GM18526 (cell line): ENCODE data around the gene PDZRN3.

Experiments used
- POLR2A ChIP-seq: IDR thresholded peaks from 3 replicates; pipeline ENCODE4 v1.6.1; 2011; ENCODE audit not compliant: insufficient read length; ENCODE audit errors: extremely low read depth

Gene PDZRN3

DNA sequence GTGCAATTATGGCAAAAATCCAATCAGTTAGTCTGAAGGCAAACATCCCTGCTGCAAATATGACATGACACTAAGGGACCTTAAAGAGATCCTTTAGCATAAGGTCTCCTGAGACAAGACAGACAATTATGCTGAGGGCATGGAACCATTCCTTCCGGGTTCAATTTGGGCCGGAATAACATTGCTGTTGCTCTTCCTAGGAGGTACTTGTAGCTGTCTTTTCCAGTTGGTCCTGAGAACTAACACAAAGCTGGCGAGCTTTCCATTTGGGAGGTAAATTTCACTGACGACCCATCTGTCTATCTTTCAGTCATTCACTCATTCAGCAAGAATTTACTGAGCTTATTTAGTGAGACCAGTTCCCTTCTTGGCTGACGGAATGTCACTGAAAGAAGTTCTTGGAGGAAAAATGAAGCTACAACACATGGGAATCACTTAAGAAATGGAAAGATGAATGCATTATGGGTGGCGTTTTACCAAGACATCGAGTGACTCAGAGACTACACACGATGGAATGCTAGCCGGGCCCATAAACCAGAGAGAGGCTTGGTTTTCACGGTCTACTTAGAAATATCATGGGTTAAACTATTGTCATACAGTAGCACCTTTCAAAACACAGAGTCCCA lies 215.5 kb downstream of the PDZRN3 start:
- no peak for TF ChIP-seq POLR2A

DNA sequence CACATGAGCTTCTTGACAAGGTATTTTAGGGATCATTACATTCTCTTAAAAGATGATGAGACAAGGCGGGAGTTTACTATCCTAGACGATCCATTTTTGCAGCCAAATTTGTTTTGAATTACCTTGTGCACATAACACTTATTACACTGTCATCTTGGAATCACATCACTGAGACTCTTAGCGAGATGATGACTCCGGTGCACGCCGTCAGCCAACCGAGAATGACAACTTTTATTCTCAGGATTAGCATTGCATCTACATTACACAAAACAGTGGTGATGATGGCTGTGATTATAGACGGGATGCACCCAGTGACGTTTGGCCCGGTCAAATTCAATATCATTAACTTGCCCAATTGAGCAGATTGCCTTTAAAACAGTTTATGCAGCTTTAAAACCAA lies 216.1 kb downstream of the PDZRN3 start:
- TF ChIP-seq POLR2A = no peak

DNA sequence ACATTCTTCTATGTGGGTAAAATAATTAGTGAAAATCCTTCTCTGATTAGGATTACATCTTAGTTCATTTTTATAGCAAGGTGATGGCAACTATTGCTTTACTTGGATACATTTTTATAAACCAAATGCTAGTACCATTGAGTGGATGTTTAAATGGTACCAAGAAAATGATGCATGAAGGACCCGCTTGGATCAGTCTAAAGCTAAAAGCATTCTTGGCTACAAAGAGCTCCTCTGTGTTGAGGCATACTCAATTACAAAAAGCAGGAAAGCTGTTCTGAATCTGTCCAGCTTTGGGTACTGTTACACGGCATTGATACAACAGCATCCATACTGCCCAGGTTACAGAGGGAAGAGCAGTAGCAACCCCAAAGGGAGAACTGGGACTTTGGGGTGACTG lies 217.2 kb downstream of the PDZRN3 start:
- no peak for TF ChIP-seq POLR2A

DNA sequence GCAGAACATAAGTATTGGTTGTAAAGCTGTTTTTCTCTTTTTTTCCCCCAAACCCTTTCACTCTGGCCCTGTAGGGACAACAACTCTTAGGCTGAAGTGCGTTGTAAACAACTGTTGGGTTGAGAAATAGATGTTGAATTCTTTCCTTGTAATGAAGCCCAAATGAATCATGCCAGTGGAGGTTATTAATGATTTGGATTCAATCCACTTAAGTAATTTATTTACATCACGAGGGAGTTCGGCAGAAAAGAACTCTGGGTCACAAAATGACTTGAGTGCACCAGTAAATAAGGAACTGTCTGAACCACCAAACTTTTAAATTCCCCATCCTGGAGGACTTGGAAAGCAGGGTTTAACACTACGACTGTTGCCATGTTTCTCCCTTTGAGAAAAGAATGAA lies 218.9 kb downstream of the PDZRN3 start:
- TF ChIP-seq POLR2A = no peak

DNA sequence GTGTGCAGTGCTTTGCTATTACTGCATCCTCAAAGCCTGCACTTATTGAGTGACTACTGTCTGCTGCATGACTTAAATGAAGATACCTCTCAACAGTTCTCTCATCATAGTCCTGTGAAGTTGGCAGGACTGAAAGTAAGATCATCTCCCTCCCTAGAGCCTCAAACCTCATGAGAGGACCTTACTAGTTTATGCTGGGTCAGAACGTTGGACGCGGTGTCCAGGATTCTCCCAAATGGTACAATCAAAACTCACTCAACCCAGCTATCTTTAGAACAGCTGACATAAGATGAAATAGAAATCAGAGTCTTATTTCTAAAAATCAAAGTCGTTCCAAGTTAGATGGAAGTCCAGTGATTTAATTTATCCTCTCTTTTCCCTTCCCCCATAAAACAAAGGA lies 219.7 kb downstream of the PDZRN3 start:
- TF ChIP-seq POLR2A = no peak

DNA sequence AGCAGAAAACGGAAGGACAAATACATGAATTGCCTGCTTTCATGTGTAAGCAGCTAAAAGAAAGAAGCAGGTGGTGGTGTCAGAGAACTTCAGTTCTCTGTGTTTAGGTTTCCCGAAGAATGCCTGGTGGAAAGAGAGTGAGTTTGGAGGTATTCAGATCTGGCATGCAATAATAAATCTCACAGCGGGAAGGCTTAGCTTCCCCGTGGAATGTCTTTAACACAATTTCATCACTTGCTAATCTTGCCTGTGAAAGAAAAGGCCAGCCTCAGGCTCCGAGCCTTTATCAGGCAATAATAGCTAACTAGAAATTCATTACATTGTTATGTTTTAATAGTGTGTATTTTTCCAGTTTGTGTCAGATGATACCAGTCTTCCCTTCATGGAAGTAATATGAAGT lies 220.3 kb downstream of the PDZRN3 start:
- no peak for TF ChIP-seq POLR2A

DNA sequence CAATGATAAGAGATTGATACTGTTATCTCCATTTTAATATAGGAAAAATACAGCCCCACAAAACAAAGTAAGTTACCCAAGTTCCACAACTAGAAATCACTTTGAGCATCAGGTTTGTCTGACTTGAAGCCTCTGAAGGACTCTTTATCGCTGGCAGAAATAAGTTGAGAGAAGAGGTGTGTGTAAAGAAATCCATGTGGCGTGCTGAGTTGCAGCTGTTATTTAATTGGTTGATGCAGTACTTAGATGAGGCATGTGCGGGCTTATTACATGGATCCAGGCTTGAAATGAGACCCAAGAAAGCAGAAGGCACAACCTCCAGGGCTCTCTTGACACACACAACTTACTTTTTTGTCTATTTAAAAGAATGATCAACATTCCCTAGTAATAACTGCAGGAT lies 221.3 kb downstream of the PDZRN3 start:
- no peak for TF ChIP-seq POLR2A

DNA sequence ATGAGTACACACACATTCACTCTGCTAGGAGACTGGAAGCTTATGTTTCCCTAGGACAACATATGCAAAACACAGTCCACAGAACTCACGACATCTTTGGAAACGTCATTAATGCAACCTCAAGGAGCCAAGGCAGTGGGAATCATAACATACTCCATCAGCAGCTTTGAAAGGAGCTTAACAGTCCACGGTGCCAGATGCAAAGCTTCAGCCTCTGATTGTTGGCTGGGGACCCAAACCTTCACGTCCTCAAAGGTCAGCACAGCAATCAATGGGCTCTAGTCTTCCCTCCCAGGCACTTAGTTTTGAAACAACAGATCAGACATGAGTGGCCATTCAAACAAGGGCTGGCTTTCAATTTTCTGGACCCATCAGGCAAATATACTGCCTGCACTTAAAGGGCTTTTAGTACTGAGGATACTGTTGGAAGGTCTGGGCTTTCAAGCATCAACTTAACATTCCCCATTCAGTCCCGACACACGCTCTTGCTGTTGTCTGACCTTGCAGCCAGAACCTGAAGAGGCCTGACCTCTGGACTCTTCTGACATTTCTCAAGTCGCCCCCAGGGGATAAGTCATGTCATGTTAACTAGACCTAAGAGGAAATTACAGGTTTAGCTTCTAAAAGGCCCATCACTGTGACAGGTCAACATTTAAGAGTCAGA lies 223.0 kb downstream of the PDZRN3 start:
- no peak for TF ChIP-seq POLR2A

DNA sequence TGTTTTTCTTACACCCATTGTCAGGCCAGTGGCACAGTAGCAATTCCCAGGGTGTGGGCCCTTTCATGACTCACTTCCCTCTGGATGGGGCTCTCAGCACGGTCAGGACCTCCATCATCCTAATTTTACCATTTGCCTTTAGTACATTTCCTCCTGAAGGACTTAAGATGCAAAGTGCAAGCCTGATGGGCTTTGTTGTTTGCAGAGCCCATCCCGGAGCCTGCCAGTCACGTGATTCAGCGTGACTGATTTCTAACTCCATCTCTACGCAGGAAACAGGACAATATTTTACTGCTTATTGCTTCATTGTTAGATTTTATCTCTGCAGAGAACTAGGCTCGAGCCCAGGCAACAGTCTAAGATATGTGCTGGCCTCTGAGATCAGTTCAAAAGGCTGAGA lies 223.7 kb downstream of the PDZRN3 start:
- no peak for TF ChIP-seq POLR2A

DNA sequence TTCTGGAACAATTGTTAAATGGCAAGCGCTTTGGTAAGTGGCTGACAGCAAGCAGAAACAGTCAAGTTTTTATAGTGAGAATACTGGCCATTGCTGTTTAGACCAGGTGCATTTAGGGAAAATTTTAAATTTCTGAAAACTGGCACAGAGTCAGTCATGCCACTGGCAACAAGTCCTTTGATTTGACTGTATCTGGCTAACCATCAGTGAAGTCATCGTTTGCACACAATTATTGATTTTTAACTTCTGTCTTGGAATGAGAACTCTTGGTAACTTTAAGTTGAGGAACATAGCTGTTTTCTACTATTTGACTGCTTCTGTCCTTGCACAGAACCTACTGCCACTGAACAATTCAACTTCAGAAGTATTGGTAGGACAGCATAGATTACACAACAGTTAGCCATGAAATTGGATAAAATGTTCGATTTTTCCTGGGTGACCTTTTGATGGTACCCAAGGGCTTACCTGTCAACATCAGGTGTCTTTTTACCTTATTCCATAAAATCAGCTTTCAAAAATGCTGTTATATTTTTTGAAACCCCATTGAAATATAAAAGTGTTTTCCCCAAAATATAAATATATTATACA lies 225.0 kb downstream of the PDZRN3 start:
- TF ChIP-seq POLR2A = no peak

DNA sequence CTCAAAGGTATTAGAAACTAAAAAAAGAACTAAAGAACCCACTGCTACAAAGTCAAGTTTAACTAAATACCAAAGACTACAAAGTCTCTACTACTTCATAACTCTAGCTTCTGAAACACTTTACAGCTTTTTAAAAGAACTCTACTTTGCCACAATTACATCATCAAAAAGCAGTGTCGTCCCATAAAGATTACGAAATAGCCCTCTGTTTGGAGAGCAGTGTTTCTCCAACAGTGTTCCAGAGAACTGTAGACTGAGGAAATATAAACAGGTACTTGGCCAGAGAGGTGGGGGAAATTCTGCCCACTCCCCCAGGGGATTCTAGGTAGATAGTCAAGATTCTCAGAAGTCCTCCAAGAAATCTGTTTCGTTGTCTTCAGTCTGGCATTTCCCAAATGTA lies 225.6 kb downstream of the PDZRN3 start:
- TF ChIP-seq POLR2A = no peak

DNA sequence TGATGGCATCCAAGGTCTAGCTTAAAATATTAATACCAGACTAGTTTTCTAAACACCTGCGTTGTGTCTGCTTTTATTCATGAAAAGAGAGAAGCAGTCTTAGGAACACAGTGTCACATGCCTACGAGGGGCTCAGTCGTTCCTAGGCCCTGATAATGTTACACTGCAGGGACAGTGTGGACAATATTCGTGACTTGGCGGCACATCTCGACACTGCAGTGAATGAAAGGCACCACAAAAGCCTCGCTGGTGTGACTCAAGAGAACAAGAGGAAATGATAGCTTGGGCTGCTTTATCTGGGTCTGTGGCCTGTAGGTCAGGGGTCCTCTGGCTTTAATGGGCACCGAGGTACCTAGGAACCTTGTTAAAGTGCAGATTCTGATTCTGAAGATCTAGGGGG lies 226.7 kb downstream of the PDZRN3 start:
- no peak for TF ChIP-seq POLR2A

DNA sequence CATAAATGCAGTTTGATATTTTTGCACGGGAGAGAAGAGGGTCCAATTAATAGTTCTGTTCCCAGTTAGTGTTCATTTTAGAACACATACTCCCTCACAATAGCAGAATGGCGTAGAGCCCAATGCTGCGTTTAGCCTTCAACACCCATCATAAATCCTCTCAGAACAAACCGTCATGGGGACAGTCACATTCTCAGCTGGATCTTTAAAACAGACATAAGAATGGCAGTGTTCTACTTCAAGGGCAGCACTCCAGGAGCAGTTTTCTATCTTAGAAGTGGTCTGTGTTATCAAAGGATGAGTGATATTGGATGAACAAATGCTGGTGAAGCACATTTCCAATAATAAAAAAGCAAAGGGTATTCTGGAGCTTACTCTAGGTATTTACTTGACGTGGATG lies 230.5 kb downstream of the PDZRN3 start:
- no peak for TF ChIP-seq POLR2A

DNA sequence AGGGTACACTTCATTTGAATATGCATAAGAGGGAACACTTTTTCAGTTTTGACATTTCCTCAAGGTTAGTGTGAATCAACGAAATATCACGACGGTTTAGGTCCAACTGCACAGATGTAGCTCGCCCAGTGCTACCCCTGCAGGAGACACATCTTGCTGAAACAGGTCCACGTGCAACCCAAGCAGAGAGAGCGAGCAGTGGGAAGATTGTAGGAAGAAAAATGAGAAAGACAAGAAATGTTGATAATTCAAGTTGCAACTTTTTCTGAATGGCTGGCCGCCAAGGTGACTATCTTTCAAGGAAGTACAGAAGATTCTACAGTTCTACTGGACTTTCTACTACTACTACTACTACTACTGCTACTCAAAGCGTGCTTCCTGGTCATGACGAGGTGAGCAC lies 231.7 kb downstream of the PDZRN3 start:
- TF ChIP-seq POLR2A = no peak

DNA sequence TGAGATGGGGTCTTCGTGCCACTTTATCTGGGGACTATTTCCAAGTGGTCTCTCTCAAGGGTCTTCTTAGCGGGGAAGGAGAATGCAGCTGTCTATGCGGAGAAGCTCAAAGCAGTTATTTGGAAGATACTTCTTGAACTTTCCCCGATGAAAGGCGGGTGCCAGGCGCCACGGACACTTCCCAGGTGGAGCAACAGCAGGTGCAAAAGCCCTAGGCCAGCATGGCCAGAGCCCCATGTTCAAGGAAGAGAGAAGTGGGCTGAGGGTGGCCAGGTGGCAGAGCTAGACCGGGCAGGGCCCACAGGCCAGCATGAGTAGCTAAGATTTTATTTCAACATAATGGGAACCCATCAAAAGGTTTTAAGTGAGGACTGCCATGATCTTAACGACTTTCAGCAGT lies 232.8 kb downstream of the PDZRN3 start:
- TF ChIP-seq POLR2A = no peak

DNA sequence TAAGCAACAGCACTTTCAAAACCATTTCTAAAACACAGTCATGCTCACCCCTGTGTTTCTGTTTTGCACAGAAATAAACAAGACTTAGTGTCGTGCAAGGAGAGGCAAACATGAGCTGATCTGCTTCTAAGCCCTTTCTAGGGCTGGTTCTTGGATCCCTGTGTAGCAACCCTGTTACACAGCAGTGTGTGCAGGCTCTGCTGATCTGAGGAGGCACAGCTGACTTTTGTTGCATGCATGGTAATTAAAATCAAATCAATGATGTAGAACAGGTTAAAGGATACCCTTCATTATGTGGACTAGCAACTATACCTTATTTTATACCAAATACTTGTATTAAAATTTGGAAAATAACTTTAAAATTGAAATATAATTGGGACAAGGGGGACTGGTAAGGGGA lies 234.8 kb downstream of the PDZRN3 start:
- no peak for TF ChIP-seq POLR2A
